GM15510 (cell line): ENCODE results near the gene ANO4.

Source experiments
- POLR2A ChIP-seq: IDR thresholded peaks from 3 replicates; pipeline ENCODE4 v1.6.1; 2011; ENCODE audit warnings: borderline replicate concordance; ENCODE audit not compliant: insufficient read length; ENCODE audit errors: extremely low read depth

ANO4 gene

DNA sequence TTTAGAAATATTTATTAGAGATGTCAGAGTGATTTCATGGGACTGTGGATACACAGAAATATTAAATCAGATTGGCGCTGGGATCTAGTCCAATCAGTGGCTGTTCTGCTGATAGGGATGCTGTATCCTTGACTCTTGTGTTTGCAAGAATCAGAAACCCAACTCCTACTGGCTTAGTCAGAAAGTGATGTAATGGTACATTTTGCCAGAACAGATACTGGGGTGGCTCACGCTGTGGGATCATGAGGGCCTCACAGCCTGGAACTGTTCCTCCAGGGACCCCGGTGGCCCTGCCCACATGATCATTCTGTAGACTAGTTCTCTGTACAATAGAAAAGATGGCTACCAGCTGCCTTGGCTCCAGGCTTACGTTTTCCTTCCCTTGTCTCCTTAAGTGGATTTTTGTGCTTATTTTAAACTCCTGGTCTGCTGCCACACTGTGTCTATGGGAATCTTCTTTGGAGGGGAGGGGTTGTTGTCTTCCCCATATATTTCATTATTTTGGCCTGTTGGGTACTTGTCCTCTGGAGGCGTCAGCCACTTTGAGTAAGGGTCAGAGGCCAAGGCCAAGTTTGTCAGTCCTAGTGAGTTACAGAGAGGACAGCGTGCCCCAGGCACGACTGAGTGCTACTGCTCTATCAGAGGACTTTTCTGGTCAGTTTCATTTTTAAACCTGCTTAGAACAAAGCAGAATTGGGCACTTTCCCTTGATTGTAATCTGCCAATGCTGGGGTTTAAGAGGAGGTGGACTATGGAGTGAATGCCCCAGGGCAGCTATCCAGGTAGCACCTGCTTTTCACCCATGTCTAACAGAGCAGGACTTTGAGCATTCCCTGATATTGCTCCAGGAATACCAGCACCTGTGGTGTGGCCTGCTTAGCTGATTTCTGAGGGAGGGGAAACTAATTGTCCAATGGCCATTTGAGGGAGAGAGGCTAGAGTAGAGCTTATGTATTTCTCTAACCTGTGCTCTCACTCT lies 251.2 kb downstream of the ANO4 start:
- TF ChIP-seq POLR2A = no peak

DNA sequence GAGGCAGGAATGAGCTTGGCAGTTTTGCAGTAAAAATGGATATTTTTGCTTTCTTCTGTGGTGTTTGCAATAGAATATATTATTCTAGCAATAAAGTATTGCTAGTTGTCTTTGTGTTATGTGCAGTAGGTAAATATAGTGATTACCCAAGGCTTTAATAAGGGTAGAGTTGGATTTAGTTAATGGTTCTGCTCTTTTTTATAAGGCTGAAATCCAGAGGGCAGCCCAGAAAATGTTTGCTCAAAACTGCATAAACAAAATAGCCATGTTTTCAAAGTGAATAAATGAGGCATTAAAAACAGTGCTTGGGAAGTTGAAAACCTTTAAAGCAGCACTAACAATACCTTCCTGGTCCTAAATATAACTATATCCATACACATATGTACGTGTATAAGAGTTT lies 253.1 kb downstream of the ANO4 start:
- no peak for TF ChIP-seq POLR2A

DNA sequence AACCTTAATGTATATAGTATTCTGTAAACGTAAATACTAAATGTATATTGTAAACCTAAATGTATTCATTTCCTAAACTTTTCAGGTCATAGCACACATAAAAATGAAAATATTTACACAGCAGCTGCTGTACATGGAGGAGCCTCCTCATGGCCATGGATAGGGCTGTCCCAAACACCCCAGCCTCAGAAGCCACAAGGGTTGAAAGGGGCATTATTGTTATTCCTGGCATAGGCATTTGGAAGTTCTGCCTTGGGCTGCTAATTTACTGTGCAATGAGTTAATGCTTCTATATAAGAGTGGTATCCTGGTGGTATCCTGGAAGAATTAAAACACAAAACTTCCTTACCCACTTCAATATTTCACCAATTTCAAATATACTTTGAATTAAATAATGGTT lies 256.1 kb downstream of the ANO4 start:
- no peak for TF ChIP-seq POLR2A

DNA sequence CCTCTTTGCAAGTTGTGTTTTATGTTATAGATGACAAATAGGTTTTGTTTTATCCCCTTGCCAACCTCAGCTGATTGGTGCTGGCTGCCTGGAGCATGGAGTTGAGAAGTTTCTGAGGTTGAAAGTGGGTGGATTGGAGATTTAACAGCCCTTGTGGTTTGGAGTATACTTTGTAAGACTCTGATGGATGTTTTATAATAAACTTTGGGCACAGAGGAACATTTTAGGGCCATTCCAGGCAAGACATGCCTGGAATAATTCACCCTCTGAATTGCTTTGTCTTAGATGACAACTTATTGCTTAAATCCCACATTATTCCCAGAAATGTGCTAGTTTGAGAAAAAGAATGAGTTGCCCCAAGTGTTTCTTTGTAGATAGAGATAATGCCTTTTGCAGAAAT lies 256.6 kb downstream of the ANO4 start:
- TF ChIP-seq POLR2A = no peak

DNA sequence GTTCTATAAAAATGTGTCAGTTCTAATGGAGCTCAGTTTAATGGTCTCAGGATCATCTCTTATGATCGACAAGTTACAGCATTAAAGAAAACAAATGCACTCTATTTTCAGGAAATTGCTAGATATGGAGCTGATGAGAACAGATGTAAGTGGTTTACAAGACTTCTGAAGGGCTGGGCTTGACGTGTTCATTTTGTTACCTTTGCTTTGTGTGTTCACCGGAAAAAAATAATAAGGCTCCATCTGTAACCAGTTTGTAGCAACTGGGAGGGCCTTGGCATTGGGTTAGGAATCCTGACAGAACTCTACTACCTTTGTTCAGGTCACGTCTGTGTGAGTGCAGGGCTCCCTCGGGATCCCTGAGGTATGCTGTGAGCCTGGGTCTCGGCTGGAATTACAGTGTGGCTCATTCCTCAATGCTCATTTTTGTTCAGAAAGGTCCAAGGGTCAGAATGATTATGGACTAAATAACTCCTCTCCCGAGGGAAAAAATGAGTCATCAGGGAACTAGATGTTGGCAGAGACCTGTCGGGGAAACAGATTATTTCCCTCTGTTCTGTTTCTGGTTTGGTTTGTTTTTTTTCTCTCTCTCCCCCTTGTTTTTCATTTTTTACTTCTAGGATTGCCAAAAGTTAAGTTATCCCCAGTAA lies 257.4 kb downstream of the ANO4 start:
- no peak for TF ChIP-seq POLR2A

GRCh38 chr12:101053203-101053602 lies 258.6 kb downstream of the ANO4 start:
- no peak for TF ChIP-seq POLR2A

- TF ChIP-seq POLR2A = no peak
Observed at GRCh38 chr12:101055940-101056339, 261.4 kb downstream of the ANO4 start.

DNA sequence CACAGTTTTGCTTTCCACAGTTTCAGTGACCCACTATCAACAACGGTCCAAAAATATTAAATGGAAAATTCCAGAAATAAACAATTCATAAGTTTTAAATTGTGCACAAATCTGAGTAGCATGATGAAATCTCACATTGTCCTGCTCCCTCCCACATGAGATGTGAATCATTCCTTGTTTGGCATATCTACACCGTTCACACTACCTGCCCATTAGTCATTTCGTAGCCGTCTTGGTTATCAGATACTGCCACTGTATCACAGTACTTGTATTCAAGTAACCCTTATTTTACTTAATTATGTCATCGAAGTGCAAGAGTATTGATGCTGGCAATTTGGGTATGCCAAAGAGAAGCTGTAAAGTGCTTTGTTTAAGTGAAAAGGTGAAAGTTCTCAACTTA lies 270.1 kb downstream of the ANO4 start:
- TF ChIP-seq POLR2A = no peak

GRCh38 chr12:101066489-101066888 lies 271.9 kb downstream of the ANO4 start:
- TF ChIP-seq POLR2A = no peak

- TF ChIP-seq POLR2A = no peak
Observed at GRCh38 chr12:101068402-101068801, 273.8 kb downstream of the ANO4 start.

DNA sequence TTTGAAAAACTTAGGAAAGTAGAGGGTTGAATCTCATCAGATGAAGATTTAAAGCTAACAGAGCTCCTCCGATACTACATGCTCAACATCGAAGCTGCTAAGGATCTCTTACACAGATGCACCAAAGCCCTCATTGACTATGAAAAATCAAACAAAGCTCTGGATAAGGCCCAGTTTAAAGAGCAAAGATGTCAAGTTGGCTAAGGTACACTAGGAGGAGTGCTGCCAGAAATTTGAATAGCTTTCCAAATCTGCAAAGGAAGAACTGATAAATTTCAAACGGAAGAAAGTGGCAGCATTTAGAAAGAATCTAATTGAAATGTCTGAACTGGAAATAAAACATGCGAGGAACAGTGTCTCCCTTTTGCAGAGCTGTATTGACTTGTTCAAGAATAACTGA lies 274.3 kb downstream of the ANO4 start:
- TF ChIP-seq POLR2A = no peak

- no peak for TF ChIP-seq POLR2A
Observed at GRCh38 chr12:101074940-101075680, 280.5 kb downstream of the ANO4 start.

DNA sequence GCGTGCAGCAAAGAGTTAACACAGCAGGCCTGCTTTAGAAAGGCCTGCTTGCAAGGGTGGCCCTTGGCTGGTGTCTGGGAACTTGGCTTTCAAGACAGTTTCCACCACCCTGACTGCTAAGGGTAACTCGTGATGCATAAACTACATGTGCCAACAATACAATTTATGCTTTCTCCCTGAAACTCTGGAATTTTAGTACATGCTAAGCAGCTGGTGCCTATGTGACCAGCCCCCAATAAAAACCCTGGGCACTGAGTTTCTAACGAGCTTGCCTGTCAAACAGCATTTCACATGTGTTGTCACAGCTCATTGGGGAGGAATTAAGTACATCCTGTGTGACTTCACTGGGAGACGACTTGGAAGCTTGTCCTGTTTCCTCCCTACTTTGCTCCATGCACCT lies 282.3 kb downstream of the ANO4 start:
- TF ChIP-seq POLR2A = no peak

GRCh38 chr12:101077791-101078528 lies 283.4 kb downstream of the ANO4 start:
- TF ChIP-seq POLR2A = no peak
